SK-N-SH treated with all-trans-retinoic acid at 6 μM for 48 hours (cell line): ENCODE measurements around the gene IKZF2.

ENCODE experiments used
- ATAC-seq: fragments of 200-7000 bp; cut with Tn5 transposase; 3 replicates; pipeline ENCODE4 v1.9.1; 2020; ENCODE audit warnings: mild to moderate bottlenecking, moderate library complexity
- BACH2 ChIP-seq: fragments of 250-450 bp; sonication (Bioruptor Pico); IDR thresholded peaks from 2 replicates; pipeline ENCODE4 v1.9.0; 2021; ENCODE audit warnings: mild to moderate bottlenecking, borderline replicate concordance
- CREB5 ChIP-seq: fragments of 250-450 bp; sonication (Bioruptor Pico); IDR thresholded peaks from 2 replicates; pipeline ENCODE4 v1.5.1; 2020; ENCODE audit warnings: low read depth, mild to moderate bottlenecking, moderate library complexity
- CSDC2 ChIP-seq: fragments of 250-450 bp; sonication (Bioruptor Pico); IDR thresholded peaks from 2 replicates; pipeline ENCODE4 v1.5.0; 2020; ENCODE audit warnings: mild to moderate bottlenecking, moderate library complexity
- ESRRG ChIP-seq: fragments of 250-450 bp; sonication (Bioruptor Pico); IDR thresholded peaks from 2 replicates; pipeline ENCODE4 v1.6.1; 2021; ENCODE audit warnings: mild to moderate bottlenecking
- ISL1 ChIP-seq: fragments of 250-450 bp; sonication (Bioruptor Pico); IDR thresholded peaks from 2 replicates; pipeline ENCODE4 v2.1.2; 2022; ENCODE audit warnings: mild to moderate bottlenecking, moderate library complexity
- OSR1 ChIP-seq: fragments of 250-450 bp; sonication (Bioruptor Pico); IDR thresholded peaks from 2 replicates; pipeline ENCODE4 v1.8.0; 2022; ENCODE audit warnings: moderate library complexity, mild to moderate bottlenecking, inconsistent platforms
- POU6F1 ChIP-seq: fragments of 250-450 bp; sonication (Bioruptor Pico); IDR thresholded peaks from 2 replicates; pipeline ENCODE4 v1.8.0; 2021; ENCODE audit warnings: low read depth, mild to moderate bottlenecking, moderate library complexity, borderline replicate concordance
- PPARA ChIP-seq: fragments of 250-450 bp; sonication (Bioruptor Pico); IDR thresholded peaks from 2 replicates; pipeline ENCODE4 v1.5.0; 2020; ENCODE audit warnings: mild to moderate bottlenecking, borderline replicate concordance
- RARB ChIP-seq: fragments of 250-450 bp; sonication (Bioruptor Pico); IDR thresholded peaks from 2 replicates; pipeline ENCODE4 v1.8.0; 2021; ENCODE audit warnings: mild to moderate bottlenecking, moderate library complexity
- SNAI2 ChIP-seq: fragments of 250-450 bp; sonication (Bioruptor Pico); IDR thresholded peaks from 2 replicates; pipeline ENCODE4 v1.5.0; 2020; ENCODE audit warnings: mild to moderate bottlenecking, moderate library complexity
- TCF4 ChIP-seq: fragments of 250-450 bp; sonication (Bioruptor Pico); IDR thresholded peaks from 2 replicates; pipeline ENCODE4 v1.8.0; 2021; ENCODE audit warnings: mild to moderate bottlenecking, moderate library complexity, borderline replicate concordance
- TOX ChIP-seq: fragments of 250-450 bp; sonication (Bioruptor Pico); IDR thresholded peaks from 2 replicates; pipeline ENCODE4 v1.8.0; 2021; ENCODE audit warnings: mild to moderate bottlenecking, moderate library complexity, borderline replicate concordance
- ZC3H10 ChIP-seq: fragments of 250-450 bp; sonication (Bioruptor Pico); IDR thresholded peaks from 2 replicates; pipeline ENCODE4 v1.5.1; 2021; ENCODE audit warnings: mild to moderate bottlenecking, moderate library complexity
- ZFP3 ChIP-seq: fragments of 250-450 bp; sonication (Bioruptor Pico); IDR thresholded peaks from 2 replicates; pipeline ENCODE4 v1.5.0; 2020; ENCODE audit warnings: mild to moderate bottlenecking, moderate library complexity
- ZFP30 ChIP-seq: fragments of 450-650 bp; formaldehyde crosslinking; IDR thresholded peaks from 2 replicates; pipeline ENCODE4 v1.5.0; 2022; ENCODE audit warnings: mild to moderate bottlenecking, moderate library complexity
- ZNF8 ChIP-seq: fragments of 450-650 bp; formaldehyde crosslinking; IDR thresholded peaks from 2 replicates; pipeline ENCODE4 v1.5.0; 2020; ENCODE audit warnings: mild to moderate bottlenecking, moderate library complexity
- TF ChIP-seq, protein P1 (sequence below): fragments of 250-450 bp; sonication (Bioruptor Pico); IDR thresholded peaks from 2 replicates; pipeline ENCODE4 v1.8.0; 2020; ENCODE audit warnings: mild to moderate bottlenecking, moderate library complexity, borderline replicate concordance
- TF ChIP-seq, protein P2 (sequence below): fragments of 250-450 bp; sonication (Bioruptor Pico); IDR thresholded peaks from 2 replicates; pipeline ENCODE4 v1.5.1; 2021; ENCODE audit warnings: mild to moderate bottlenecking, moderate library complexity

IKZF2 gene

DNA sequence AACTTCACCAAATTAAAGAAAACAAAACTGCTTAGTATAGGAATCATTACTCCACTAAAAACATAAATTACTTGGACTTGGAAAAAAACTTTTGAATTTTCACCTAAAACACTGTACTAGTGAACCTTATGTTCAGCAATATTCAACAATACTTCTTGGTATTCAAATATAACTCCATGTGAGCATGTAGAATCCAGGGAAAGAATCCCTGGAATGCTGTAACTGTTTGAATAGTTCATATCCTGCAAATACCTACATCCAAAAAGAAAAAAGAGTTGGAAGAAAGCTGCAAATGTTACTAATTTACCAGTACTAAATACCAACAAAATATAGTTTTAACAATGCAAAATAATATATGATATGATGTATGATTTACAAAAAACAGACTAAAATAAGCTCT lies 65.4 kb downstream of the IKZF2 start (continued):
- no peak for TF ChIP-seq POU6F1
- TF ChIP-seq TCF4 = no peak
- TF ChIP-seq ESRRG (CRISPR knock-in tag) = no peak
- TF ChIP-seq SNAI2 (CRISPR knock-in tag) = no peak
- no peak for TF ChIP-seq PPARA (CRISPR knock-in tag)

GRCh38 chr2:213085538-213085937 lies 65.9 kb downstream of the IKZF2 start:
- no peak for ATAC-seq
- TF ChIP-seq, protein P1, sequence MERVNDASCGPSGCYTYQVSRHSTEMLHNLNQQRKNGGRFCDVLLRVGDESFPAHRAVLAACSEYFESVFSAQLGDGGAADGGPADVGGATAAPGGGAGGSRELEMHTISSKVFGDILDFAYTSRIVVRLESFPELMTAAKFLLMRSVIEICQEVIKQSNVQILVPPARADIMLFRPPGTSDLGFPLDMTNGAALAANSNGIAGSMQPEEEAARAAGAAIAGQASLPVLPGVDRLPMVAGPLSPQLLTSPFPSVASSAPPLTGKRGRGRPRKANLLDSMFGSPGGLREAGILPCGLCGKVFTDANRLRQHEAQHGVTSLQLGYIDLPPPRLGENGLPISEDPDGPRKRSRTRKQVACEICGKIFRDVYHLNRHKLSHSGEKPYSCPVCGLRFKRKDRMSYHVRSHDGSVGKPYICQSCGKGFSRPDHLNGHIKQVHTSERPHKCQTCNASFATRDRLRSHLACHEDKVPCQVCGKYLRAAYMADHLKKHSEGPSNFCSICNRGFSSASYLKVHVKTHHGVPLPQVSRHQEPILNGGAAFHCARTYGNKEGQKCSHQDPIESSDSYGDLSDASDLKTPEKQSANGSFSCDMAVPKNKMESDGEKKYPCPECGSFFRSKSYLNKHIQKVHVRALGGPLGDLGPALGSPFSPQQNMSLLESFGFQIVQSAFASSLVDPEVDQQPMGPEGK (CRISPR knock-in tag) = no peak

GRCh38 chr2:213084261-213084660 lies 67.2 kb downstream of the IKZF2 start:
- TF ChIP-seq RARB (CRISPR knock-in tag) = no peak
- no peak for TF ChIP-seq SNAI2 (CRISPR knock-in tag)
- TF ChIP-seq CSDC2 (CRISPR knock-in tag) = no peak
- TF ChIP-seq ESRRG (CRISPR knock-in tag) = no peak
- TF ChIP-seq ISL1 (CRISPR knock-in tag) = no peak
- TF ChIP-seq PPARA (CRISPR knock-in tag) = no peak
- TF ChIP-seq, protein P2, sequence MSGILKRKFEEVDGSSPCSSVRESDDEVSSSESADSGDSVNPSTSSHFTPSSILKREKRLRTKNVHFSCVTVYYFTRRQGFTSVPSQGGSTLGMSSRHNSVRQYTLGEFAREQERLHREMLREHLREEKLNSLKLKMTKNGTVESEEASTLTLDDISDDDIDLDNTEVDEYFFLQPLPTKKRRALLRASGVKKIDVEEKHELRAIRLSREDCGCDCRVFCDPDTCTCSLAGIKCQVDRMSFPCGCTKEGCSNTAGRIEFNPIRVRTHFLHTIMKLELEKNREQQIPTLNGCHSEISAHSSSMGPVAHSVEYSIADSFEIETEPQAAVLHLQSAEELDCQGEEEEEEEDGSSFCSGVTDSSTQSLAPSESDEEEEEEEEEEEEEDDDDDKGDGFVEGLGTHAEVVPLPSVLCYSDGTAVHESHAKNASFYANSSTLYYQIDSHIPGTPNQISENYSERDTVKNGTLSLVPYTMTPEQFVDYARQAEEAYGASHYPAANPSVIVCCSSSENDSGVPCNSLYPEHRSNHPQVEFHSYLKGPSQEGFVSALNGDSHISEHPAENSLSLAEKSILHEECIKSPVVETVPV (CRISPR knock-in tag) = no peak
- no peak for TF ChIP-seq OSR1 (CRISPR knock-in tag)
- TF ChIP-seq CREB5 (CRISPR knock-in tag) = no peak
- TF ChIP-seq ZC3H10 (CRISPR knock-in tag) = no peak
- TF ChIP-seq ZFP30 (CRISPR knock-in tag) = no peak
- no peak for TF ChIP-seq BACH2 (CRISPR knock-in tag)
- TF ChIP-seq ZFP3 (CRISPR knock-in tag) = no peak
- no peak for TF ChIP-seq TCF4
- no peak for TF ChIP-seq ZNF8 (CRISPR knock-in tag)
- TF ChIP-seq TOX = no peak
- no peak for ATAC-seq

GRCh38 chr2:213080969-213081617 lies 70.3 kb downstream of the IKZF2 start:
- no peak for ATAC-seq
- TF ChIP-seq CREB5 (CRISPR knock-in tag) (no peak), PPARA (CRISPR knock-in tag) (no peak)

DNA sequence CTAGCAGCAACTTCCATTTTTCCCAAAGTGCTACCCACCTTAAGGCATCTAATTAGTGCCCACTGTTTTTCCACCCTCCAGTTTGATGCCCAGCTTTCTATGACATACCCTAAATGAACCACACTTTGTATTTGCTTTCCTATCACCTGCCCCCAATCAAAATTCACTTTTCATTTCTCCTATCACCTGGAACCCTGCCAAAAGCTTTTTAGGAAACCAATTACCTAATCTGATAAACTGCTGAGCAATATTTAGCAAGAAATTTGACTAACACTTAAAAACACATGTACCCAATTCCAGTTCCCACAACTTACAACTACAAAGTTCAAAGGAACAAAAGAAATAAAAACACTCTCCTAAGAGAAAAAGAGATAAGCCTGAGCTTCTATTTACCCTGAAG lies 71.7 kb downstream of the IKZF2 start:
- no peak for ATAC-seq
- TF ChIP-seq RARB (CRISPR knock-in tag) = no peak
- TF ChIP-seq ISL1 (CRISPR knock-in tag) = peak; percentile 46; the same call in 1 of the 2 replicates
